ENCODE results near the gene CD55.

DNA sequence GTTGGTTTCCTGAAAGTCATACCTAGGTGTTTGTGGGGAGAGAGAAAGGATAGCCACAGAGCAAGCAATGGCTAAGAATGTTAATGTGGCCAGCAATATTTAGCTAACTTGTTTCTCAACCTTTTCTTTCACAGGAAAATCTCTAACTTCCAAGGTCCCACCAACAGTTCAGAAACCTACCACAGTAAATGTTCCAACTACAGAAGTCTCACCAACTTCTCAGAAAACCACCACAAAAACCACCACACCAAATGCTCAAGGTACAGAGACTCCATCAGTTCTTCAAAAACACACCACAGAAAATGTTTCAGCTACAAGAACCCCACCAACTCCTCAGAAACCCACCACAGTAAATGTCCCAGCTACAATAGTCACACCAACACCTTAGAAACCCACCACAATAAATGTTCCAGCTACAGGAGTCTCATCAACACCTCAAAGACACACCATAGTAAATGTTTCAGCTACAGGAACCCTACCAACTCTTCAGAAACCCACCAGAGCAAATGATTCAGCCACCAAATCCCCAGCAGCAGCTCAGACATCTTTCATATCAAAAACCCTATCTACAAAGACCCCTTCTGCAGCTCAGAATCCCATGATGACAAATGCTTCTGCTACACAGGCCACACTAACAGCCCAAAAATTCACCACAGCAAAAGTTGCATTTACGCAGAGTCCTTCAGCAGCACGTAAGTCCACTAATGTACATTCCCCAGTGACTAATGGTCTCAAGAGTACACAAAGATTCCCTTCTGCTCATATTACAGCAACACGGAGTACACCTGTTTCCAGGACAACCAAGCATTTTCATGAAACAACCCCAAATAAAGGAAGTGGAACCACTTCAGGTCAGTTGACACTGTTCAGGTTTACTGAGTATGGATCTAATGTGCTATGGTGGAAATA, 15.3 kb downstream of the CD55 start:
- no peak for TF ChIP-seq FOXM1 (IDR thresholded peaks at IDR 0.05; ENCODE audit: borderline replicate concordance)
- TF ChIP-seq ELF4 (IDR thresholded peaks at IDR 0.05), result no peak
- TF ChIP-seq HDGF (IDR thresholded peaks at IDR 0.05; ENCODE audit: borderline replicate concordance), result no peak
